GM21529 (cell line): ENCODE data around the gene HIBADH.
"Not testable (repeated sequence)": the region's sequence is repeated elsewhere in the genome, so short reads cannot be mapped to it uniquely, and the experiment has no call there.

ENCODE experiments used
- ATAC-seq: cut with Tn5 transposase; IDR thresholded peaks from one replicate; pipeline ENCODE4 v1.9.1; 2021; ENCODE audit not compliant: unreplicated experiment

HIBADH gene

DNA sequence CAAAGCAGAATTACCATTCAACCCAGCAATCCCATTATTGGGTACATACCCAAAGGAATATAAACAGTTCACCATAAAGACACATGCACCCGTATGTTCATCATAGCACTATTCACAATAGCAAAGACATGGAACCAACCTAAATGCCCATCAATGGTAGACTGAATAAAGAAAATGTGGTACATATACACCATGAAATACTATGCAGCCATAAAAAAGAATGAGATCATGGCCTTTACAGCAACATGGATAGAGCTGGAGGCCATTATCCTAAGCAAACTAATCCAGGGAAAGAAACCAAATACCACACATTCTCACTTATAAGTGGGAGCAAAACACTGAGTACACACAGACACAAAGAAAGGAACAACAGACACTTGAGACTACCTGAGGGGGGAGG, 23.6 kb downstream of the HIBADH start:
- ATAC-seq: not testable (repeated sequence)

DNA sequence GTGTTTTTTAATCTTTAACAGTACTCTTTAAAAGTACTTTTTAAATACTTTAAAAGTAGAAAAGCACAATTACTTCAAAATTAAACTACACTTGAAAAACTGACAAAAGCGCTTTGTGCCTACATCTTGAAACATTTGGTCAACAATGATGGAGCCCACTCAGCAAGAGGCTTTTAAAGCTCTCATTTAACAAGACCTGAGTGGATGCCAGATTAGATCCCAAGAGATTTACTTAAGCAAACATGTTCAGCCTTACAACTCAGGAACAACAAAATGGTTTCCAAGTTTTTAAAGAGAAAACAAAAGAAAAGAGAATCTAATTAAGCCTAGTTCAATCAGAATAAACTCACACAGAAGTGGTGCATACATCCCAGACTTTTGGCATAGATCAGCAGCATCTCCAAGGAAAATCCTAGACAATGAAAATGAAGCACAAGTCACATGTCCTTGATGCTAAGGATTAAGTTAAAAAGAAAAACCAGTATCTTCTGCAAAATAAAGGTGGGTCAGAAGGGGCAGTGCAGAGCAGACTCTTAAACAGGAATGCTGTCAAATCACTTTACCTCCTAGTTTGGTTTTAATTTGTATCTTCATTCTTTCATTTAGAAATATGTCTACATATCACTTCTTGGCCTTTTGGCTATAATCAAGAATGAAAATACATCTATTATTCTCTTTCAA, 26.2 kb downstream of the HIBADH start:
- ATAC-seq: no peak

DNA sequence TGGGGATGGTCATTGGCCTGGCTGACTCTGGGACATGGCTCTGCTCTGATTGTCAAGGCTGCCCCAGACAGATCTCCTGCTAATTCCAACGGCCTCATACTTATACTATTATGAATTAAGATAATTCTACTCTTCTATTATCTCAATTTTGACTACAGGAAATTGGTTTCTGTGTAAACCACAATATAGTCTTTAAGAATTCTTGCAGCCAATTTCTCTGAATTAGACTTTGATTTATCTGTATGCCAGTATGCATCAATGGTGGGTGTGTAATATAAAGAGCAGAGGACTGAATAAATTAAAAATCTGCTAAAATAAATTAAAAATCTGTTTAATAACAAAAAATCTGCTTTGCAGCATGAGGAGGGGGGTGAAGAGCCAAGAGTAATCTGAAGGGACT, 27.0 kb downstream of the HIBADH start:
- no peak for ATAC-seq

DNA sequence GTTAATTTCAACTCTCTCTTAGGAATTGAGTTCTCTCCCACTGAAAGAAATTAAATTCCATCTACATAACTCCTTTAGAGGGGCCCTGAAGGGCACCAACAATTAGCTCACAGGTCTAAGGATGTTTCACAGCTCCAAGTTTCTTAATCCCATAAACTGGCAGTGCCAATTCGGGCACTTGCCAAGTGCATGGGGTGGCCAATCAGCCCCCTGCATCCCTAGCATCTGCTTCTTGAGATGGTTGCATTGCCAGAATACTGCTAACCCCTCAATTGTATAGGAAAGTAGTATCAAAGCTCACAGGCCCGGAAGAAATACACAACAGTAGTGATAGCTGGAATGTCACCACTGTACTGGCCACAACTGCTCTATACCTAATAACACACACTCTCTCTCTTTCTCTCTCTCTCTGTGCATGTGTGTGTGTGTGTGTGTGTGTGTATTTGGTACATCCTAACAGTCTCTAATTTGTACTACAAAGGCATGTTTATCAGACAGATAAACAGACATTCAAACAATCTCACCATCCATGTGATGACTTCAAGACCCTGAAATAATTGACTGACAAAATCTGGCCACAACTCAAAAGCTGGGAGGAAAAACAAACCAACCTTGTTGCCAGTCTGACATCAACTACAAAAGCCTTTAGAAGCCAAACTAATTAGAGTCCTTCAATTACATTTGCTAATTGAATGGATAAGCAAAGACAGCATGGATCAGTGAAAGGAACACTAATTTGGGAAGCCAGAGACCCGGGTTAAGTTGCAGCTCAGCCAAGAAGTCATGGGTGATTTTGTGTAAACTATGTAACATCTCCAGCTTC, 27.8 kb downstream of the HIBADH start:
- no peak for ATAC-seq

- ATAC-seq: no peak
Observed at GRCh38 chr7:27633062-27633461, 29.6 kb downstream of the HIBADH start.

DNA sequence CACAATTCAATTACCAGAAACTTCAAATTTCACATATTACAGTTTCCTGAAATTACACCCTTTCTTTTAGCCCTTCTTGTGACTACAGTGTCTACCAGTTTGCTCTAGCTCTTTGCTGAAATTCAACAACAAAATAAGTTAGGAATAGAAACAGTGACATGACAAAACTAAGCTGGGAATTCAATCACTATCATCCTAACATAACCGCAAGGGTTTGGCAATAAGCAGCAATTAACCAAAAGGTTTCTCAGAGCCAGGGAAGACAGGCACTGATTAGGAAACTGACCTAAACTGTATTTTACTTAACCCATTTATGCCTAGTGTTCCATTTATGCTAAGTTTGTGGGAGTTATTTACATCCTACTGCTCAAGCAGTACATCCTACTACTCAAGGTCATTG, 31.3 kb downstream of the HIBADH start:
- no peak for ATAC-seq

DNA sequence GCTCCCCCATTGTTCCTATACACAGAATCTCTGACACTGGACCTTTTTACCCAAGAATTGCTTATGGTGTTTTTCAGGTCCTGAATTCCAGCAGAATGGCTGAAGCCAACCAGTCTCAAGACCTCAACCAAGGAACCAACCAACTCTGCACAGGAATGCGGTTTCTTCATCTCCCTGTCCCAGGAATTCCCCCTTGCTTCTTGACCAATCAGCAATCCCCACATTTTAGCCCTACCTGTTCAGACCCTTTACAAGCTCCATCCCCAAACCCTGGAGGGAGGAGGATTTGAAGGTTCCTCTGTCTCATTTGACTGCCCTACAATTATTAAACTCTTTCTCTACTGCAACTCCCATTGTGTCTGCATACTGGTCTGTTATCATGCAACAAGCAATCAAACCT, 35.5 kb downstream of the HIBADH start:
- ATAC-seq: no peak

DNA sequence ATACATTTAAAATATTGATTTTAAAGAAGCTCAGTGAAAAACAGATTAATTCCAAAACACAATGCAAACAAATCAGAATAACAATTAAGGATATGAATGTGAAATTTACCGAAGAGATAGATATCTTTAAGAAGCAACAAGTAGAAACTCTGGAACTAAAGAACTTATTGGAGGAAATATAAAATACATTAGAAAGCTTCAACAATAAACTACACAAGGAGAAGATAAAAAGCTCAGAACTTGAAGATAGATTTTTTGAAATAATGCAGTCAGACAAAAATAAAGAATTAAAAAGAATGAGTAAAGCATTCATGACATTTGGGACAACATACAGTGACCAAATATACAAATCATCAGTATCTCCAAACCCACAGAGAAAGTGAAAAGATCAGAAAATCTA, 43.2 kb downstream of the HIBADH start:
- no peak for ATAC-seq

- ATAC-seq: no peak
Observed at GRCh38 chr7:27617651-27618381, 44.9 kb downstream of the HIBADH start.

DNA sequence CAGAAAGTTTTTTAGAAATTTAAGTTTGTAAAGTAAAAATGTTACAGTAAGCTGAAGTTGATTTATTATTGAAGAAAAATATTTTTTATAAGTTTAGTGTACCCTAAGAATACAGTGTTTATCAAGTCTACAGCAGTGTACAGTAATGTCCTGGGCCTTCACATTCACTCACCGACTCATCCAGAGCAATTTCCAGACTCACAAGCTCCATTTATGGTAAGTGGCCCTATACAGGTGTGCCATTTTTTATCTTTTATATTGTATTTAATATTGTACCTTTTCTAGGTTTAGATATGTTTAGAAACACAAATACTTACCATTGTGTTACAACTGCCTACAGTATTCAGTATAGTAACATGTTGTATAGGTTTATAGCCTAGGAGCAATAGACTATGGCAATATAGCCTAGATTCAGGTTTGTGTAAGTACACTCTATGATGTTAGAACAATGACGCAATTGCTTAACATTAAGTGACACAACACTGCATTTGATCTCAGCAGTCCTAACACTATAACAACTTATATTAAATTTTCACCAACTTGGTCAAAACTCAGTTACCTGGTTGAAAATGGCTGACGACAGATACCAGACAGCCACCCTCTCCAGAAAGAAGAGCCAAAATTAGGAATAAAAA, 45.7 kb downstream of the HIBADH start:
- no peak for ATAC-seq

GRCh38 chr7:27616186-27616491, 46.5 kb downstream of the HIBADH start:
- no peak for ATAC-seq

DNA sequence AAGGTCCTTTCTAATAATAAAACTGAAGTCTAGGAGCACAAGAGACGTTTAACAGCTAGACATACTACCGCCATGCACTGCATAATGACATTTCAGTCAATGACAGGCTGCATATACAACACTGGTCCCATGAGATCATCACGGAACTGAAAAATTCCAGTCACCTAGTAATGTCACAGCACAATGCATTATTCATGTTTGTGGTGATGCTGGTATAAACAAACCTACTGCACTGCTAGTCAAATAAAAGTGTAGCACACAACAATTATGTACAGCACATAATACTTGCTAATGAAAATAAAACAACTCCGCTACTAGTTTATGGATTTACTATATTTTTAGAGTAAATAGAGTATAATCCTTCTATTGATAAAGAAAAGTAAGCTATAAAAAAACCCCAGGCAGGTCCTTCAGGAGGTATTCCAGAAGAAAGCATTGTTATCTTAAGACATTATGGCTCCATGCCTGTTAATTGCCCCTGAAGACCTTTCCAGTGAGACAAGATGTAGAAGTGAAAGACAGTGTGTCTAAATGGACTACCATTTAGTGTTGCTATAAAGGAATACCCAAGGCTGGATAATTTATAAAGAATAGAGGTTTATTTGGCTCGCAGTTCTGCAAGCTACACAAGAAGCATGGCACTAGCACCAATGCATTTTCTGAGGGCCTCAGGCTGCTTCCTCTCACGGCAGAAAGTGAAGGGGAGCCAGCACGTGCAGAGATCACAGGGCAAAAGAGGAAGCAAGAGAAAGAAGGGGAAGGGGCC, 47.1 kb downstream of the HIBADH start:
- no peak for ATAC-seq

- no peak for ATAC-seq
Observed at GRCh38 chr7:27614095-27614494, 48.6 kb downstream of the HIBADH start.

GRCh38 chr7:27611059-27611458, 51.6 kb downstream of the HIBADH start:
- ATAC-seq: no peak

GRCh38 chr7:27608776-27609495, 53.7 kb downstream of the HIBADH start:
- no peak for ATAC-seq

GRCh38 chr7:27607210-27607606, 55.5 kb downstream of the HIBADH start:
- ATAC-seq: no peak

DNA sequence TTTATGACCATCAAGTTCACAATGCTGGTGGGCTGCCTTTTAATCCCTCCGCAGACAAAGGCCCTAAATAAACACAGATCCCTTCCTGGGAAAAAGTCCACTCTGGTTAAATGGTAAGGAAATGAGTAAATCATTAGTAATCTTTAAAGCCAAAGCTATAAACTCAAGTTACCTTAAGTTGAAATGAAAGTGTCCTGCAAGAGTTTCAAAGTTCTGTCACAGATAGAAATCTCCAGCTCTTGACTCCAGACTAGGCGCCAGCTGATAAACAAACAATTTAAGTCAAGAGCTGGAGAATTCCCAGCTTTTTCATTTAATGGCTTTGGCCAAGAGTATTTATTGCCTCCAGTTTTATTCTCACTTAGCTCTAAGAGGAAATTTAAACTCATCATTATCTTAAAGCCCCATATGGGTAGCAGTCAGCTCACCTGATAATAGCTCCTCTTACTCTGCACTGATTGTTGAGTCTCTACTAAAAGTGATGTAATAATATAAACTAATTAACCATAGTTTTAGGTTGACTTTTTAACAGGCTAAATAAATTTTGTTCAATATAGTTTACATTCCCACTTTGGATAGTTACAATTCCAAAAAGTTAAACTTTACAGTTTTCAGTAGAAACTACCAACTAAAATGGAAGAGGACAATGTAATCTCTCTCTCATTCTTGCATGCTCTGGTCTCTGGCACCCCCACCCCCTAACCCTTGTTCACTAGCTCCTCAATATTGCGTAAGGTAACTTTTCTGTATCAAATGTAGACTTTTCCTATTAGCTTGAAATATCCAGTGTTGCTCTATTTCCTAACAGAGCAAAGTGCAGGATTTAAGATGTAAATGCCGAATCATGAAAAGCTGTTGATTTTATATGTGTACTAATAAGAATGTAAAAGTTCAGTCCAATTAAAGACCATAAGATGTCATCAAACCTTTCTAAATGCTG, 56.1 kb downstream of the HIBADH start:
- no peak for ATAC-seq

DNA sequence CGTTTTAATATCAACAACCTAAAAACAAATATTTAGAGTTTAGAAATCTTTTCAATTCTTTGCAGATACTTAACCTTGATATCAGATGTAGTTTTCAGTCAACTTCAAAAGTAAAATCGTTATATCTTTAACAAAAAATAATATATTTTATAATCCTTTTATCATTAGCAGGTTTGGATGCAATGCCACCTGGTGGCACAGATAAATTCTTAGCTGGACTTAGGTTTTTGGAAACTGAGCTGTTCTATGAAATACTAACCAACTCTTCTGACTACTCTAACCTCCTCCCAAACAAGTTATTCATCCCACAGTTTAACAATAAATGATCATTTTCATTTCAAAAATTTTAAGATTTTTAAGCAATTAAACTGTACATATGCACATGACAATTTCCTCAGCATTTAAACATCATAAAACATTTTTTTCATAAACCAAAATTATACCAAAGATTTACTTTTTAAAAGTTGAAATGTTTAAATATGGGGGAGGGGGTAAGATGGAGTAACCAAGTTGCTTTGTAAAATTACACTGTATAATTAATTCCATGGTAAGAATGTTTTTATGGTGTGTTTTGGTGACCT, 56.9 kb downstream of the HIBADH start:
- ATAC-seq: no peak

- ATAC-seq: no peak
Observed at GRCh38 chr7:27605283-27605682, 57.4 kb downstream of the HIBADH start.
